Eye (tissue), 1 donor: ENCODE measurements around the gene FOXI1.
A peak's percentile ranks its signal among the peaks of the same experiment; 100 is the strongest.

ENCODE experiments used
- DNase-seq: peaks from one replicate; pipeline ENCODE4 v3.0.0-alpha.2; 2015

FOXI1 gene

GRCh38 chr5:170105642-170106611 lies at the start of gene FOXI1:
FOXI1 (plus strand) TSS chr5:170105897; CDS start chr5:170105958, 61 bp downstream.
- DNase-seq: peak; percentile 30

- no peak for DNase-seq
Measured at GRCh38 chr5:170056561-170057267, 49.0 kb upstream of the FOXI1 start.

- DNase-seq: no peak
Measured at GRCh38 chr5:170057311-170057710, 48.4 kb upstream of the FOXI1 start.

GRCh38 chr5:170059221-170059620 lies 46.5 kb upstream of the FOXI1 start:
- DNase-seq: no peak

GRCh38 chr5:170067152-170067551 lies 38.5 kb upstream of the FOXI1 start:
- DNase-seq: no peak

- DNase-seq: no peak
Measured at GRCh38 chr5:170067574-170068170, 38.0 kb upstream of the FOXI1 start.

GRCh38 chr5:170069512-170069911 lies 36.2 kb upstream of the FOXI1 start:
- DNase-seq: no peak

GRCh38 chr5:170070556-170071412 lies 34.9 kb upstream of the FOXI1 start:
- peak; percentile 81 for DNase-seq

- no peak for DNase-seq
Measured at GRCh38 chr5:170071748-170072147, 33.9 kb upstream of the FOXI1 start.

GRCh38 chr5:170075696-170076095 lies 30.0 kb upstream of the FOXI1 start:
- peak; percentile 31 for DNase-seq

- no peak for DNase-seq
Measured at GRCh38 chr5:170076211-170076610, 29.5 kb upstream of the FOXI1 start.

- DNase-seq: no peak
Measured at GRCh38 chr5:170076739-170077138, 29.0 kb upstream of the FOXI1 start.

- no peak for DNase-seq
Measured at GRCh38 chr5:170077526-170077925, 28.2 kb upstream of the FOXI1 start.

GRCh38 chr5:170078458-170078857 lies 27.2 kb upstream of the FOXI1 start:
- no peak for DNase-seq

GRCh38 chr5:170078931-170079330 lies 26.8 kb upstream of the FOXI1 start:
- DNase-seq: no peak

GRCh38 chr5:170080217-170080616 lies 25.5 kb upstream of the FOXI1 start:
- DNase-seq: no peak

- no peak for DNase-seq
Measured at GRCh38 chr5:170080786-170081445, 24.8 kb upstream of the FOXI1 start.

GRCh38 chr5:170081616-170082015 lies 24.1 kb upstream of the FOXI1 start:
- DNase-seq: no peak

GRCh38 chr5:170082701-170083100 lies 23.0 kb upstream of the FOXI1 start:
- DNase-seq: no peak

GRCh38 chr5:170087168-170087817 lies 18.4 kb upstream of the FOXI1 start:
- no peak for DNase-seq

GRCh38 chr5:170092455-170093101 lies 13.1 kb upstream of the FOXI1 start:
- DNase-seq: no peak
